GM19035 (cell line): ENCODE measurements around the gene KRTAP10-7.
"Not testable (repeated sequence)": the region's sequence is repeated elsewhere in the genome, so short reads cannot be mapped to it uniquely, and the experiment has no call there.

Source experiments
- ATAC-seq: cut with Tn5 transposase; IDR thresholded peaks from one replicate; pipeline ENCODE4 v1.9.1; 2021; ENCODE audit not compliant: unreplicated experiment

The KRTAP10-7 gene

GRCh38 chr21:44628707-44629391, 28.5 kb downstream of the KRTAP10-7 start:
- ATAC-seq = no peak

DNA sequence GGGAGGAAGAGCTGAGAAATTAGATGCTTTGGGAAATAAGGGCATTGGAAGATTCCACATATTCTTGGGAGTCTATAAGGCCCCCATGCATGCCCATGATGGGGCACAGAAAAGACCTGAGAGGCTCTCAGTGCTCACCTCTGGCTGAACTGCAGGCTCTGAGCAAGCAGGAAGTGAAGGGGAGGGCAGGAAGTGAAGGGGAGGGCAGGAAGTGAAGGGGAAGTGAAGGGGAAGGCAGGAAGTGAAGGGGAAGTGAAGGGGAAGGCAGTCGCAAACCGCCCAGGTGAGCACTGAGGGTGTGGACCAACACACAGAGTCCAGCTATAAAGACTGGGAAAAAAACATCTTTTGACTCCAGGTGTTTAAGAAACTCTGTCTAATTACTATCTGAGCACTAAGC, 30.0 kb downstream of the KRTAP10-7 start:
- no peak for ATAC-seq

- ATAC-seq = no peak
Observed at GRCh38 chr21:44632067-44632466, 31.7 kb downstream of the KRTAP10-7 start.

GRCh38 chr21:44636209-44637017, 36.0 kb downstream of the KRTAP10-7 start:
- no peak for ATAC-seq

- ATAC-seq = no peak
Observed at GRCh38 chr21:44637018-44637850, 36.8 kb downstream of the KRTAP10-7 start, which contains the start of gene KRTAP10-10. KRTAP10-10 (plus strand) TSS chr21:44637356; CDS start chr21:44637418, 62 bp downstream.

- ATAC-seq = not testable (repeated sequence)
Observed at GRCh38 chr21:44637851-44638348, 37.5 kb downstream of the KRTAP10-7 start.

DNA sequence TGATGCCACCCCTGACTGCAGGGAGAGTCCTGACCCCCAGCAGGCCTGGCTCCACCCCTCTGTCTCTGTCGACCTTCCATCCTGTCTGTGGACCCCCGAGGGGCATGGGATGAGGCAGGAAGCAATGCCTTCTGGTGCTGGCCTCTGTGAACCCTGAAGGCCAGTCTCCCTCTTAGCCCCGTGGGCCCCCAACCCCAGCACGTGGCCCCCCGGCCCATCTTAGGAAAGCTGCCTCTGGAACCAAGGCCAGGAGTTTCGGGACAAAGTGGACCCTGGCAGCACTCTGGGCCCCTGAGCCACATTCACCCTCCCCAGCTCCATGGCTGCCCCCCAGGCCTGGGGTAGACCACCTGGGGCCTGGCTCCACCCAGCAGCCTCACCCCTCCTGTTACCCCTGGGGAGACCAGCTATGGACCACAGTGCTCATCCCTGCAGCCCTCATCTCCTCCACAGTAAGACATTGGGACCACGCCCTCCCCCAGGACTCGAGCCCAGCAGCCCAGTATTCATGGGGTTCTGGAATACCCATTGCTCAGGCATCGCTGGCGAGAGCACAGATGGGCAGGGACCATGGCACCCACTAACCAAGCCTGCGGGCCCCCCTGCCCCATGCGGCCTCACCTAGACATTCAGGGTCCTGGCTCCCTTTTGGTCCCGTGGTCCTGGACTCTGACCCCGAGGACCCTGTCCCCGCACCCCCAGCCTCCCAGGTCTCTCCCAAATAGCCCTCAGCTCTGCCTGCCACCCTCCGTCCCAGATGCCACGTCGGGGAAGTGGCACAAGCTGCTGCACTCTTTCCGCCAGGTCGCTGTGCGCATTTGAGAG, 38.3 kb downstream of the KRTAP10-7 start:
- ATAC-seq = not testable (repeated sequence)

- no peak for ATAC-seq
Observed at GRCh38 chr21:44639331-44639655, 38.9 kb downstream of the KRTAP10-7 start.

DNA sequence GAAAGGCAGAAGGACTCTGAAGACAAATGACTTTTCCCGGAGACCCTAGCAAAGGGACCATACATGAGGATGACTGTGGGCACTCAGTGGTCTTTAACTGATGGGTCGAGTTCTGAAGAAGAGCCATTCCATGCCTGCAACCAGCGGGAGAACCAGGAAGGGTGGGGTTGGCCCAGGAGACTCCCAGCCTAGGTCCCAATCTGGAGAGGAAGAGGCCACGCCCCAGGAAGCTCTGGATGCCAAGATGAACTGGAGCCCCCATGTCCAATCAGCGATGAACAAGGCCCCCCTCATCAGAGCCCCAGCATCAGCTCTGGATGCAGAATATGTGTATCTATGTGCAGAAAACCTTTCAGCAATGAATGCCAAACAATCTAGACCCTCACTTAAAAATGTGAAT, 40.4 kb downstream of the KRTAP10-7 start:
- ATAC-seq = no peak

DNA sequence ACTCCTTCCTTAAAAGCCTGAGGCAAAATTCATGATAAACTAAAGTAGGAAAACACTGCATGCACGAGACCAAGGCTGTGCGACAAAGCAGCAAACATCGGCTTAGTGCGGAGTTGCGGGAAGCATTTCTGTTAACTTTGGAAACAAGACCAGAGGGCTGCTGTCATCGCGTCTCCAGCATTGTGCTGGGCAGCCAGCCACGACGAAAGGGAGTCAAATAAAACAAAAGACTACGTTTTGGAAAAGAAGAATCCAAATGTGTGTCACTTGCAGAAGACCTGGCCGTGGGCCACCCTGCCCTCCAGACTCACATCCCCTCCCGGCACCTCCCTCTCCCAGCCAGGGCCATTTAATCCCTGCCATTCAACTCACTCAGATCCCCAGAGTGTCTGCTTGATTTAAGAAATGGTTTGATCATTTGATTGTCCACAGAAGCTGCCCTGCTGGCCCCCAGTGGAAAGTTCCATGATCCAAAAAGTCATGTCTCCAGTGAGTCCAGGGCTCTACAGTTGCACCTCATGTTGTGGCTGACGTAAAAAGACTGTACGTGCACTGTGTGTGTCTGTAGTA, 43.4 kb downstream of the KRTAP10-7 start:
- ATAC-seq = no peak

DNA sequence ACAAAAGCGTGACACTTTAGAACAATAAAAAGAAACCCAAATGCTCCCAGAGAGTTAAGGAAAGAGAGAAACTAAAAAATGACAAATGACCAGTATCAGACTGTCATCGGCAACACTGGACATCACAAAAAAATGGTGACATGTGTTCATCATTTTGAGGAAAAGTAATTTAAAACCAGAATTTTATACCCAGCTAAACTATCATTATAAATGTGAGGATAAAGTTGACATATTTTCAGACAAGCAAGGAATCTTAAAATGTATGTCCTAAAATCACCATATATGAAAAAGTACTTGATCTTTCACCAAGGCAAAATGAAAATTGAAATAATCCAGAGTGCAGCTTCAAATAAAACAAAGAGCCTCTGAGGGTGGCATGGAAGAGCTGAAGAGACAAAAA, 44.5 kb downstream of the KRTAP10-7 start:
- no peak for ATAC-seq

DNA sequence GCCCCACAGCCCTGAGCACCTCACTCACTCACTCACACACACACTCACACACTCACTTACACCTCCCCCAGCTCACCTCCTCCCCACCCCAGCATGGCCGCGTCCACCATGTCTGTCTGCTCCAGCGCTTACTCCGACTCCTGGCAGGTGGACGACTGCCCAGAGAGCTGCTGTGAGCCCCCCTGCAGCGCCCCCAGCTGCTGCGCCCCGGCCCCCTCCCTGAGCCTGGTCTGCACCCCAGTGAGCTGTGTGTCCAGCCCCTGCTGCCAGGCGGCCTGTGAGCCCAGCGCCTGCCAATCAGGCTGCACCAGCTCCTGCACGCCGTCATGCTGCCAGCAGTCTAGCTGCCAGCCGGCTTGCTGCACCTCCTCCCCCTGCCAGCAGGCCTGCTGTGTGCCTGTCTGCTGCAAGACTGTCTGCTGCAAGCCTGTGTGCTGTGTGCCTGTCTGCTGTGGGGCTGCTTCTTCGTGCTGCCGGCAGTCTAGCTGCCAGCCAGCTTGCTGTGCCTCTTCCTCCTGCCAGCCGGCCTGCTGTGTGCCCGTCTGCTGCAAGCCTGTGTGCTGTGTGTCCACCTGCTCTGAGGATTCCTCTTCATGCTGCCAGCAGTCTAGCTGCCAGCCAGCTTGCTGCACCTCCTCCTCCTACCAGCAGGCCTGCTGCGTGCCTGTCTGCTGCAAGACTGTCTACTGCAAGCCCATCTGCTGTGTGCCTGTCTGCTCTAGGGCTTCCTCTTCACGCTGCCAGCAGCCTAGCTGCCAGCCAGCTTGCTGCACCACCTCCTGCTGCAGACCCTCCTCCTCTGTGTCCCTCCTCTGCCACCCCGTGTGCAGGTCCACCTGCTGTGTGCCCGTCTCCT, 46.2 kb downstream of the KRTAP10-7 start, which contains the start of gene KRTAP10-11:
Gene KRTAP10-11, plus strand, starts transcription at position 49 of the 856 bp plus-strand sequence. Its CDS starts 45 bp downstream, at position 94.
- not testable (repeated sequence) for ATAC-seq

GRCh38 chr21:44647222-44647552, 46.8 kb downstream of the KRTAP10-7 start:
- ATAC-seq = no peak

DNA sequence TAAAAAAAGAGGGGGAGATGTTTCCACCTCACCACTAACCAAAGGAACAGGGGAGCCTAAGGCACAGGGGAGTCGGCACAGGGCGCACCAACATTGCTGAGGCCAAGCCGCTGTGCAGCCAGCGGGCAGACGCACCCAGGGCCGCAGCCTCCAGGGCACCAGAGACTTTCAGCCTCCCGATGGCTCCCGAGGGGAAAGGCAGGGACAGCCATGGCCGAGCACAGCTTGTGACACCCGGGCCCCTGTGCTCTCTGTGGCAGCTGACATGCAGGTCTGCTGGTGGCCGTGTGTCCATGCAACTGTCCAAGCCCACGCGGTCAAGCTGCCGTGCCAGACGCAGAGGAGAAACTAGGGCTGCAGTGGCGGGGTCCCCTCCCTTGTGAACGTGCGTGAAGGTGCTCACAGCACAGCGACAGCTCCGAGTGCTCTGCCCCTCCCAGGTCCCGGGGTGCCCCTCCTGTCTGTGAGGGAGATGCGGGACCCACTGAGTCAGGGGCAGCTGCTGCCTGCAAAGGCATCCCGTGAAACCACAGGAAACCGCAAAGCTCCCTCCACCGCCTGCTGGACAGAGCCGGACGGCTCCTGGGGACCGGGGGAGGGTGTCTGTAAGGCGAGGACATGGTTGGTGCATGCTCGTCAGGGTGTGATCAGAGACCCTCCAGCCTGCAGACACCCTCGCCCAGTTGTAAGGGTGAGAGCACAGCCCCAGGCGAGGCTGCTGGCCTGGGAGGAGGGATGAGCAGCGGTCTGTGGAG, 48.3 kb downstream of the KRTAP10-7 start:
- no peak for ATAC-seq

GRCh38 chr21:44649521-44650100, 49.2 kb downstream of the KRTAP10-7 start:
- no peak for ATAC-seq

DNA sequence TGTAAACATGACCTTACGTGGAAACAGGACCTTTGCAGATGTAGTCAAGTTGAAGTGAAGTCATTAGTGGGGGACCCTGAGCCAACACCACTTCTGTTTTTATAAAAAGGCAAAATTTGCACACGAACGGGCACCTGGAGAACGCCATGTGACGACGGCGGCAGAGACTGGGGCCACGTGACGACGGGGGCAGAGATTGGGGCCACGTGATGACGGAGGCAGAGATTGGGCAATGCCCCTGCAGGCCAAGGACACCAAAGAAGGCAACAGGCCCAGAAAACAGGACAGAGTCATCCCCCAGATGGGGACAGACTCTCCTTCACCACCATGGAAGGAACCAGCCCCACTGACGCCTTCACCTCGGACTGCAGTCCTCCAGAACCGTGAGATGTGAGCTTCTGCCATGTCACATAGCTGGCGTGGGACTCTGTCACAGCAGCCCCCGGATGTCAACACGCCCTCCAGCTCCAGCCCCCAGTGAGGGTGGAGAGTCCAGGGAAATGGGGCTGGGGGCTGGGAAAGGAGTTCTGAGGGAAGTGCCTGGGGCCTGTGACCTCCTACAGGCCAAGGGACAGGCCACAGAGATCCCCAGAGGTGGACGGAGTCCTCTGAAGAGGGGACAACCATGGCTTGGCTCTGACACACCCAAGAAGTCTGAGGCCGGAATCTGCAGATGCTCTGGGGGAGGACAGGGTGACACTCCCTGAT, 50.0 kb downstream of the KRTAP10-7 start:
- ATAC-seq = no peak

GRCh38 chr21:44650973-44651675, 50.7 kb downstream of the KRTAP10-7 start:
- no peak for ATAC-seq
